ENCODE data around the gene B3GNT9. TPM values are rescaled to one million over a fixed set of nuclear protein-coding genes. Genes with fewer than 3 reads are reported as not detected.

Gene B3GNT9
- total RNA-seq, 1 donor from 2014 or later = 1.0 TPM

DNA sequence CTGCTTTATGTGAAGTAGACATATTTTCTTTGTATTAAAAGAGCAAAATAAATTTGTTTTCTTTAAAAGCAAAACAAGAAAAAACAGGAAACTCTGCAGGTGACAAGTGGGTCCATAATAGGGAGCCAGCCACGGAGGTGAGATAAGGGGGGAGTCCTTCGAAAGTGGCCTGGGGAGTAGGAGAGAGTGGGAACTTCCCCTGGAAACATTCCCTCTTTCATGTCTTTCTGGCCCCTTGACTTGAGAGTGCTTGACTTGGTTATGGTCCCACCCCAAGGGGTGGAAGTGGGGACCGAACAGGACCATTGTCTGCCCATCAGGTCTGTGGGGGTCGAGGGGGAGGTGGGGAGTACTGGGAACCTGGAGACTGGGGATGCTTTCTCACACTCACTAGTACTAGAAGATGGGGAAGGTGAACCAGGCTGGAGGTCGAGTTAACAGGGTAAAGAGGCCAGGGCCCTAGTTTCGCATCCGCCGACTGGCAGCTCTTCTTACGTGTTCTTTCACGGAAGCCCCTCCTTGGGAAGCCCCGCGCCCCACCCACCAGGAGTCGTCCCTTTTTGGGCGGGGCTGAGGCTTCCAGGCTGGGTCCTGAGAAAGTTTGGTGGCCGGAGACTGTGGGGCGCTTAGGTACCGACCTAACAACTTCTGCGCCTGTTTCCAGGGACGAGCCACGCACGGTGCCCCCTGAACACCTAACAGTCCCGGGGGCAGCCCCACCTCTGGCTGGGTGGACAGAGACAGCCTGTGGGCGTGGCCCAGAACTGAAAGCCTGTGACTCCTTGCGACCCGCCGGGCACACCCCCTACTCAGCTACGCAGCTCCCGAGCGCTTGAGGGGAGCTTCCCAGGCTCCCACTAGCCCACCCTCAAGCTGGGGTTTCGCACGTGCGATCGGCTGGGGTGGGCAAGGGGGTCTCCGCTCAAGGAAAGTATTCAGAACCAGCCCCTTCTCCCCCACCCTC, 8.1 kb upstream of the B3GNT9 start:
- no peaks in the 10 kb centered on the region for H3K36me3 Mint-ChIP-seq (ENCODE audit: unreplicated experiment)
- TF ChIP-seq, protein P1, sequence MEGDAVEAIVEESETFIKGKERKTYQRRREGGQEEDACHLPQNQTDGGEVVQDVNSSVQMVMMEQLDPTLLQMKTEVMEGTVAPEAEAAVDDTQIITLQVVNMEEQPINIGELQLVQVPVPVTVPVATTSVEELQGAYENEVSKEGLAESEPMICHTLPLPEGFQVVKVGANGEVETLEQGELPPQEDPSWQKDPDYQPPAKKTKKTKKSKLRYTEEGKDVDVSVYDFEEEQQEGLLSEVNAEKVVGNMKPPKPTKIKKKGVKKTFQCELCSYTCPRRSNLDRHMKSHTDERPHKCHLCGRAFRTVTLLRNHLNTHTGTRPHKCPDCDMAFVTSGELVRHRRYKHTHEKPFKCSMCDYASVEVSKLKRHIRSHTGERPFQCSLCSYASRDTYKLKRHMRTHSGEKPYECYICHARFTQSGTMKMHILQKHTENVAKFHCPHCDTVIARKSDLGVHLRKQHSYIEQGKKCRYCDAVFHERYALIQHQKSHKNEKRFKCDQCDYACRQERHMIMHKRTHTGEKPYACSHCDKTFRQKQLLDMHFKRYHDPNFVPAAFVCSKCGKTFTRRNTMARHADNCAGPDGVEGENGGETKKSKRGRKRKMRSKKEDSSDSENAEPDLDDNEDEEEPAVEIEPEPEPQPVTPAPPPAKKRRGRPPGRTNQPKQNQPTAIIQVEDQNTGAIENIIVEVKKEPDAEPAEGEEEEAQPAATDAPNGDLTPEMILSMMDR (IDR thresholded peaks at IDR 0.05; ENCODE audit: partially characterized antibody, unreplicated experiment) = no peak
- H3K9me3 Mint-ChIP-seq (ENCODE audit: unreplicated experiment) = peaks cover 5% of the 10 kb centered on the region
- H3K27ac Mint-ChIP-seq (ENCODE audit: unreplicated experiment) = no peak overlapping the region
- peak overlapping the region; percentile 79 for H3K4me3 Mint-ChIP-seq (ENCODE audit: unreplicated experiment)
- H3K27me3 Mint-ChIP-seq (ENCODE audit: unreplicated experiment) = peaks cover 34% of the 10 kb centered on the region
- DNase-seq = no peak
- peaks cover 3% of the 10 kb centered on the region for H3K4me1 Mint-ChIP-seq (ENCODE audit: low read depth, unreplicated experiment)

DNA sequence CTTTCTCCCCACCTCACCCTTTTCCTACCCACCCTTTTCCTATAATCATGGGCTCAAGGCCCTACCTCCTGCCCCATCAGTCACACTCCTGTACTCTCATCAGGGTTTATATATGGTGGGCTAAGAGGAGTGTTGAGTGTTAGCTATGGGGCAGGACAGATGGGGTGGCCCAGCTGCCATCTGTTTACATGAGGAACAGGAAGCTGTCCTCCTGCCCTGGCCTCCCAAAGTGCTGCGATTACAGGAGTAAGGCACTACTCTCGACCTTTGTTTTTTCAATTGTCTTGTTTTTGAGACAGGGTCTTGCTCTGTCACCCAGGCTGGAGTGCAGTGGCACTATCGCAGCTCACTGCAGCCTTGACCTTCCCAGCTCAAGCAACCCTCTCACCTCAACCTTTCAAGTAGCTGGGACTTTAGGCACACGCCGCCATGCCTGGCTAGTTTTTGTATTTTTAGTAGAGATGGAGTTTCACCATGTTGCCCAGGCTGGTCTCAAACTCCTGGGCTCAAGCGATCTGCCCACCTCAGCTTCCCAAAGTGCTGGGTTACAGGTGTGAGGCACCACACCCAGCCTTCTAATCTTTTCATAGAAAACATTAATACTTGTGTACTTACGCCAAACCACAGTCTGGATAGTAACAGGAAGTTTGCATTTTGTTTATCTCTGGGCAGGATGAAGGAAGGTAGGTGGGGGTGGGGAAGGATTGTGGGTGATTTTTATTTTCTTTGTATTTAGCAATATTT, 7.3 kb upstream of the B3GNT9 start:
- Mint-ChIP-seq H3K27me3 (ENCODE audit: unreplicated experiment) (peaks cover 38% of the 10 kb centered on the region), H3K4me3 (ENCODE audit: unreplicated experiment) (peak overlapping the region; percentile 79), H3K27ac (ENCODE audit: unreplicated experiment) (no peak overlapping the region), H3K4me1 (ENCODE audit: low read depth, unreplicated experiment) (peaks cover 3% of the 10 kb centered on the region), H3K36me3 (ENCODE audit: unreplicated experiment) (no peaks in the 10 kb centered on the region), H3K9me3 (ENCODE audit: unreplicated experiment) (peaks cover 5% of the 10 kb centered on the region)
- TF ChIP-seq, protein P1 (IDR thresholded peaks at IDR 0.05; ENCODE audit: partially characterized antibody, unreplicated experiment) = no peak
- DNase-seq = no peak

DNA sequence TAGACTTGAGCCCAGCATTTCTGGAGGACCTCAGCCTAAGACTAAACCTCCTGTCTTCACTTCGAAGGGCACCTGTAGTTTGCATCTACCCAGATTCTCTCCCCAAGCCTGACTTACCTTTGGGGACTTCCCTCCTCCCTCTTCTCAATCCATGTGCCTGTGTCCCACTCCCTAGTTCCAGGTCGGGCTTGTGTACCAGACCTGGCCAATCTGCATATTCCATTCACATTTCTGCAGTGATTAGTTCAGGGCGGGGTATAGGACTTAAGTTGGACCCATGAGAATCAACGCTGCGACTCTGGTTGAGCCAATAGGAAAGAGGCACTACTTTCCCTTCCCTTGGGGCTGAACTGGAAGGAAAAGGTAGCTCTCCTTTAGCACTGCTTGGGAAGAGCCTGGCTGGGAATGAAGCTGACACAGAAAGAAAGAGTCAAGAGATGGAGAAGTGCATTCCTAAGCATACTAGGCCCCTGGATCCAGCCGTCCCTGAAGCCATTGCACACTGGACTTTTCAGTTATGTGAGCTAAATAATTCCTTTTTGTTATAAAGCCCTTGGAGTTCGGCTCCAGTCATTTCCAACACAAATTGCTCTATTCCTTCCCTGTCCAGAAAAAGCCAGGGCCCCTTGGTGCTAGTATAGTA, 6.4 kb upstream of the B3GNT9 start:
- no peak overlapping the region for H3K4me3 Mint-ChIP-seq (ENCODE audit: unreplicated experiment)
- H3K27me3 Mint-ChIP-seq (ENCODE audit: unreplicated experiment) = peaks cover 43% of the 10 kb centered on the region
- peaks cover 4% of the 10 kb centered on the region for H3K36me3 Mint-ChIP-seq (ENCODE audit: unreplicated experiment)
- DNase-seq = no peak
- peaks cover 4% of the 10 kb centered on the region for H3K9me3 Mint-ChIP-seq (ENCODE audit: unreplicated experiment)
- H3K4me1 Mint-ChIP-seq (ENCODE audit: low read depth, unreplicated experiment) = peaks cover 3% of the 10 kb centered on the region
- TF ChIP-seq, protein P1 (IDR thresholded peaks at IDR 0.05; ENCODE audit: partially characterized antibody, unreplicated experiment) = no peak
- H3K27ac Mint-ChIP-seq (ENCODE audit: unreplicated experiment) = no peak overlapping the region

DNA sequence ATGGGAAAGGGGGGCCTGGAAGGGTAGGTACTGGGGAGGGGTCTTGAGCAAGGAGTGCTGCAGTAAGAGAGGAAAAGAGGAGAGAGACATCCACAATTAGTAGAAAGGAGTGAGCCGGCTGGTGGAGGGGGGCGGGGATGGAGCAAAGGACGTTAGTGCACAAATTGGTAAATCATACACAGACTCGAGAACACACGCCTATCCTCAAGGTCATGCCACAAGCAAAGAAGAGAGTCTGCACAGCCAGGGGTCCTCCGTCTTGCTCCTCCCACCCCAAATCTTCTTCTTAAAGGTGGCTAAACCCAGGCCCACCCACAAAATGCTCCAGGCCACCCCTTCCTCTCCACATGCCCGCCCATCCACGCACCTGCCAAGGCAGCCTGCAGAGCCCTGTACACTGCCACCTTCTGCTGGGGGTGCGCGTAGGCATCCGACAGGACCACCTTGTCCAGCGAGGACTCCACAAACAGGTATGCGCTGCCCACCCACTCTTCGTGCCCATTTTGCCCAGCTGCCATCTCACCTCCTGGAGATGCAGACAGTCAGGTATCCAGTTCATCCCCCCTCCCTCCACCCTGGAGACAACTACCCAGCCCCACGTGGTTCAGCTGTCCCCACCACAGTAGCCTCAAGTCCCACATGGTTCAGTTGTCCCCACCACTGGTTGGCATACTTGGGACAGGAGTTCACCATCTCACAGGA, 5.5 kb upstream of the B3GNT9 start:
- Mint-ChIP-seq H3K4me1 (ENCODE audit: low read depth, unreplicated experiment) (peaks cover 3% of the 10 kb centered on the region), H3K9me3 (ENCODE audit: unreplicated experiment) (peaks cover 4% of the 10 kb centered on the region), H3K4me3 (ENCODE audit: unreplicated experiment) (peak overlapping the region; percentile 42), H3K36me3 (ENCODE audit: unreplicated experiment) (peaks cover 4% of the 10 kb centered on the region), H3K27me3 (ENCODE audit: unreplicated experiment) (peaks cover 43% of the 10 kb centered on the region), H3K27ac (ENCODE audit: unreplicated experiment) (no peak overlapping the region)
- TF ChIP-seq, protein P1 (IDR thresholded peaks at IDR 0.05; ENCODE audit: partially characterized antibody, unreplicated experiment) = no peak
- no peak for DNase-seq
